Keratinocyte (primary cell): ENCODE data around the gene OCLN. TPM values are rescaled to one million over a fixed set of nuclear protein-coding genes. Genes with fewer than 3 reads are reported as not detected.
"Not testable (repeated sequence)": the region's sequence is repeated elsewhere in the genome, so short reads cannot be mapped to it uniquely, and the experiment has no call there.

Source experiments
- DNase-seq: peaks from one replicate; pipeline ENCODE4 v3.0.0-alpha.2; 2011; ENCODE audit warnings: low read depth, missing footprints, low spot score
- FAIRE-seq: peaks from 2 replicates; lab custom pipeline; 2011; peaks lifted over from hg19 to GRCh38; lab: Jason Lieb, UNC
- H2AFZ ChIP-seq: 2 replicates; pipeline ENCODE4 v1.6.0; 2012; ENCODE audit warnings: low read length, control low read depth, inconsistent platforms; ENCODE audit not compliant: control insufficient read depth
- H3K27ac ChIP-seq: 2 replicates; pipeline ENCODE4 v1.5.1; 2011; ENCODE audit warnings: low read length; ENCODE audit not compliant: control insufficient read depth, insufficient read depth
- H3K27me3 ChIP-seq: 3 replicates; pipeline ENCODE4 v1.6.0; 2011; ENCODE audit warnings: low read length; ENCODE audit not compliant: control insufficient read depth, insufficient read depth; ENCODE audit errors: extremely low read depth
- H3K36me3 ChIP-seq, 2 experiments: 2 replicates in 1 of 2; 3 replicates in 1 of 2; pipeline ENCODE4 v1.5.1; 2011; ENCODE audit warnings: low read length in 2 of 2, mild to moderate bottlenecking in 1 of 2; ENCODE audit not compliant: control insufficient read depth in 2 of 2, insufficient read depth in 2 of 2; ENCODE audit errors: extremely low read depth in 1 of 2
- H3K4me1 ChIP-seq: 3 replicates; pipeline ENCODE4 v1.5.1; 2011; ENCODE audit warnings: low read length; ENCODE audit not compliant: control insufficient read depth, insufficient read depth; ENCODE audit errors: extremely low read depth
- H3K4me2 ChIP-seq: 3 replicates; pipeline ENCODE4 v1.6.0; 2011; ENCODE audit warnings: low read depth, low read length; ENCODE audit not compliant: control insufficient read depth, insufficient read depth; ENCODE audit errors: extremely low read depth
- H3K4me3 ChIP-seq, 3 experiments: fragments of 200-600 bp in 1 of 3; sonication (generic) in 1 of 3; 2 replicates in 2 of 3; 3 replicates in 1 of 3; pipeline ENCODE4 v1.5.1; 2011 to 2016; ENCODE audit warnings: low read length in 3 of 3, mild to moderate bottlenecking in 3 of 3, control low read depth in 2 of 3, inconsistent platforms in 1 of 3, low read depth in 1 of 3, mixed read lengths in 1 of 3, mixed run types in 1 of 3, moderate library complexity in 1 of 3; ENCODE audit not compliant: control insufficient read depth in 2 of 3, insufficient read depth in 2 of 3; ENCODE audit errors: extremely low read depth in 1 of 3
- H3K79me2 ChIP-seq: 2 replicates; pipeline ENCODE4 v1.6.0; 2012; ENCODE audit warnings: low read length; ENCODE audit not compliant: control insufficient read depth, insufficient read depth
- H3K9ac ChIP-seq: 3 replicates; pipeline ENCODE4 v1.6.0; 2011; ENCODE audit warnings: low read length; ENCODE audit not compliant: control insufficient read depth, insufficient read depth; ENCODE audit errors: extremely low read depth
- H3K9me1 ChIP-seq: 3 replicates; pipeline ENCODE4 v1.6.0; 2011; ENCODE audit warnings: low read length; ENCODE audit not compliant: control insufficient read depth, insufficient read depth; ENCODE audit errors: extremely low read depth
- H3K9me3 ChIP-seq: 2 replicates; pipeline ENCODE4 v1.5.1; 2012; ENCODE audit warnings: low read depth, low read length; ENCODE audit not compliant: control insufficient read depth
- H4K20me1 ChIP-seq: 3 replicates; pipeline ENCODE4 v1.6.0; 2011; ENCODE audit warnings: low read length; ENCODE audit not compliant: control insufficient read depth, insufficient read depth; ENCODE audit errors: extremely low read depth
- EZH2 ChIP-seq: IDR thresholded peaks from one replicate; pipeline ENCODE4 v1.6.1; 2012; ENCODE audit warnings: inconsistent platforms, mild to moderate bottlenecking, low read length, moderate library complexity
- dilution Hi-C: fragments of 300-500 bp; cut with MboI; formaldehyde crosslinking; loops from one replicate; pipeline ENCODE4 v1.7.0; 2020; ENCODE audit warnings: low sequenced_read_pairs; ENCODE audit not compliant: extremely low pct_ligation_motif_present
- polyA plus RNA-seq, 5 experiments: library from polyadenylated mRNA; depleted of rRNA in 3 of 5; stranded (reverse) in 3 of 5; stranded (forward) in 1 of 5; unstranded in 1 of 5; fragments of >200 nt; gene quantifications; 1 replicate in 1 of 5; 2 replicates in 3 of 5; 3 replicates in 1 of 5; pipeline versions ENCODE4 v1.2.1 to v1.2.3, GENCODE V29; 2011 to 2012; ENCODE audit warnings: missing spikeins in 2 of 5, low read depth in 1 of 5, low replicate concordance in 1 of 5
- TF ChIP-seq, protein P1 (sequence below), 3 experiments: IDR thresholded peaks in 1 of 3; conservative IDR thresholded peaks in 1 of 3; optimal IDR thresholded peaks in 1 of 3; 2 replicates in 2 of 3; 3 replicates in 1 of 3; pipeline versions ENCODE3 to v1.5.1; 2011; ENCODE audit warnings: low read length in 3 of 3, mild to moderate bottlenecking in 3 of 3, moderate library complexity in 2 of 3, control low read depth in 1 of 3, inconsistent platforms in 1 of 3; ENCODE audit not compliant: insufficient read depth in 2 of 3; ENCODE audit errors: extremely low read depth in 1 of 3

The OCLN gene
- polyA plus RNA-seq, 1 donor (not counting 4 experiments of a cell fraction or from before 2014, with no cell fraction given): 4.6 TPM

DNA sequence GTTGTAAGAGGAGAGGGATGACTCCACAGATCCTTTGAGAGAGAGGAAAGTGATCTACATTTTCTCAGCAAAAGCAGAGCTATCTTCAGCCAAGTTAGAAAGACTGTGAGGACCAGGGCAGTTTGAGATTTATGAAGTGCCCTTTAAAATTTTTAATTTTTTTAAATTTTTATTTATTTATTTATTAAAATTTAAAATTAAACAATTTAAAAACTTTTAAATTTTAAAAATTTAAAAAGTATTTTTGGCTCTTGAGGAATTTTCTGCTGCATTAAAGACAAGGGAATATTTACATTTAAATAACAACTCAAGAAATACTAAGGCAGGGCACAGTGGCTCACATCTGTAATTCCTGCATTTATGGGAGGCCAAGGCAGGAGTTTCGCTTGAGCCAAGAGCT, 30.4 kb upstream of the OCLN start:
- Histone ChIP-seq H3K4me1 (no peaks in the 10 kb centered on the region), H3K4me3 (no peak overlapping the region), H3K9me3 (no peaks in the 10 kb centered on the region), H3K27ac (no peak overlapping the region), H4K20me1 (no peaks in the 10 kb centered on the region), H3K4me2 (no peak overlapping the region), H3K9me1 (no peaks in the 10 kb centered on the region), H2AFZ (no peak overlapping the region), H3K9ac (no peak overlapping the region), H3K79me2 (no peaks in the 10 kb centered on the region), H3K36me3 (no peaks in the 10 kb centered on the region), H3K27me3 (no peaks in the 10 kb centered on the region)
- TF ChIP-seq EZH2: no peak
- TF ChIP-seq, protein P1, sequence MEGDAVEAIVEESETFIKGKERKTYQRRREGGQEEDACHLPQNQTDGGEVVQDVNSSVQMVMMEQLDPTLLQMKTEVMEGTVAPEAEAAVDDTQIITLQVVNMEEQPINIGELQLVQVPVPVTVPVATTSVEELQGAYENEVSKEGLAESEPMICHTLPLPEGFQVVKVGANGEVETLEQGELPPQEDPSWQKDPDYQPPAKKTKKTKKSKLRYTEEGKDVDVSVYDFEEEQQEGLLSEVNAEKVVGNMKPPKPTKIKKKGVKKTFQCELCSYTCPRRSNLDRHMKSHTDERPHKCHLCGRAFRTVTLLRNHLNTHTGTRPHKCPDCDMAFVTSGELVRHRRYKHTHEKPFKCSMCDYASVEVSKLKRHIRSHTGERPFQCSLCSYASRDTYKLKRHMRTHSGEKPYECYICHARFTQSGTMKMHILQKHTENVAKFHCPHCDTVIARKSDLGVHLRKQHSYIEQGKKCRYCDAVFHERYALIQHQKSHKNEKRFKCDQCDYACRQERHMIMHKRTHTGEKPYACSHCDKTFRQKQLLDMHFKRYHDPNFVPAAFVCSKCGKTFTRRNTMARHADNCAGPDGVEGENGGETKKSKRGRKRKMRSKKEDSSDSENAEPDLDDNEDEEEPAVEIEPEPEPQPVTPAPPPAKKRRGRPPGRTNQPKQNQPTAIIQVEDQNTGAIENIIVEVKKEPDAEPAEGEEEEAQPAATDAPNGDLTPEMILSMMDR (optimal IDR thresholded peaks at IDR 0.05 in 1 of 3, IDR thresholded peaks at IDR 0.05 in 1 of 3, conservative IDR thresholded peaks at IDR 0.05 in 1 of 3; ENCODE audit: extremely low read depth in 1 of 3, insufficient read depth in 2 of 3, low read length in 3 of 3): no peak
- dilution Hi-C loops: no loop called here
- FAIRE-seq: no peak
- no peak for DNase-seq

DNA sequence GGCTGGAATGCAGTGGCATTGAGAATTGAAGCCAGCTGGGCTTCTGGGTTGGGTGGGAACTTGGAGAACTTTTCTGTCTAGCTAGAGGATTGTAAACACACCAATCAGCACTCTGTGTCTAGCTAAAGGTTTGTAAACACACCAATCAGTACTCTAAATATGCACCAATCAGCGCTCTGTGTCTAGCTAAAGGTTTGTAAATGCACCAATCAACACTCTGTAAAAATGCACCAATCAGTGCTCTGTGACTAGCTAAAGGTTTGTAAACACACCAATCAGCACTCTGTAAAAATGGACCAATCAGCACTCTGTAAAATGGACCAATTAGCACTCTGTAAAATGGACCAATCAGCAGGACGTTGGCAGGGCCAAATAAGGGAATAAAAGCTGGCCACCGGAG, 26.2 kb upstream of the OCLN start:
- H3K4me1 ChIP-seq, H3K4me3 ChIP-seq, H3K9ac ChIP-seq, dilution Hi-C loops, H3K79me2 ChIP-seq, H2AFZ ChIP-seq, DNase-seq, H3K36me3 ChIP-seq, H3K9me1 ChIP-seq, FAIRE-seq, H4K20me1 ChIP-seq, H3K4me2 ChIP-seq, H3K27me3 ChIP-seq, H3K27ac ChIP-seq, H3K9me3 ChIP-seq: not testable (repeated sequence)
